PC-9 (cell line): ENCODE results near the gene KISS1. TPM values are rescaled to one million over a fixed set of nuclear protein-coding genes. Genes with fewer than 3 reads are reported as not detected.
A peak's percentile ranks its signal among the peaks of the same experiment; 100 is the strongest.

ENCODE experiments used
- BruUV-seq: library from RNA; stranded (reverse); fragments of 400-500 nt; replicated peaks from 2 replicates; lab custom pipeline; 2021; lab: Mats Ljungman, UMichigan
- CTCF ChIA-PET: fragments of 300-600 bp; sonication (Branson Sonifier 250); formaldehyde crosslinking; loops from one replicate; lab custom pipeline; 2022; ENCODE audit warnings: antibody characterized with exemption; lab: Charles Lee
- POLR2A ChIA-PET: fragments of 300-600 bp; sonication (Branson Sonifier 250); formaldehyde crosslinking; loops from one replicate; lab custom pipeline; 2022; ENCODE audit warnings: antibody characterized with exemption; ENCODE audit not compliant: unreplicated experiment; lab: Charles Lee
- DNase-seq, 2 experiments: peaks; one replicate each; pipeline versions ENCODE4 v3.0.0 to v3.0.0-alpha.2; 2015 to 2022; ENCODE audit warnings: mixed read lengths in 1 of 2
- H2AFZ ChIP-seq: fragments of 200-600 bp; sonication (generic); 2 replicates; pipeline ENCODE4 v1.8.1; 2017; ENCODE audit warnings: antibody characterized with exemption
- H3F3A ChIP-seq: fragments of 200-600 bp; sonication (generic); 2 replicates; pipeline ENCODE4 v1.8.1; 2017; ENCODE audit warnings: antibody characterized with exemption, mild to moderate bottlenecking, low read depth; ENCODE audit not compliant: insufficient read depth
- H3K27ac ChIP-seq: fragments of 200-600 bp; sonication (generic); 2 replicates; pipeline ENCODE4 v1.6.1; 2016; ENCODE audit warnings: mixed run types
- H3K27me3 ChIP-seq: fragments of 200-600 bp; sonication (generic); 2 replicates; pipeline ENCODE4 v1.6.1; 2016; ENCODE audit warnings: low read depth, mixed run types; ENCODE audit not compliant: insufficient read depth
- H3K36me3 ChIP-seq: fragments of 200-600 bp; sonication (generic); 2 replicates; pipeline ENCODE4 v1.6.1; 2016; ENCODE audit warnings: low read depth, mixed run types
- H3K4me1 ChIP-seq: fragments of 200-600 bp; sonication (generic); replicated peaks from 2 replicates; pipeline ENCODE4 v1.6.1; 2016; ENCODE audit warnings: mixed run types; ENCODE audit not compliant: insufficient read depth
- H3K4me2 ChIP-seq: fragments of 200-600 bp; sonication (generic); 2 replicates; pipeline ENCODE4 v1.6.1; 2017; ENCODE audit warnings: mixed run types
- H3K4me3 ChIP-seq: fragments of 200-600 bp; sonication (generic); 2 replicates; pipeline ENCODE4 v1.6.1; 2016; ENCODE audit warnings: mixed run types
- H3K79me2 ChIP-seq: fragments of 200-600 bp; sonication (generic); 2 replicates; pipeline ENCODE4 v1.6.1; 2017; ENCODE audit warnings: low read depth, mixed run types
- H3K9me2 ChIP-seq: fragments of 200-600 bp; sonication (generic); 2 replicates; pipeline ENCODE4 v1.8.1; 2017; ENCODE audit warnings: mild to moderate bottlenecking; ENCODE audit not compliant: insufficient read depth
- H3K9me3 ChIP-seq: fragments of 200-600 bp; sonication (generic); 2 replicates; pipeline ENCODE4 v1.8.1; 2016; ENCODE audit warnings: low read depth; ENCODE audit not compliant: insufficient read depth
- H4K20me1 ChIP-seq: fragments of 200-600 bp; sonication (generic); 2 replicates; pipeline ENCODE4 v1.8.1; 2017; ENCODE audit not compliant: insufficient read depth
- EZH2 ChIP-seq: fragments of 200-600 bp; sonication (generic); IDR thresholded peaks from 2 replicates; pipeline ENCODE4 v1.8.0; 2017; ENCODE audit warnings: antibody characterized with exemption, low read depth
- intact Hi-C: fragments of 100-400 bp; cut with micrococcal nuclease; formaldehyde crosslinking; loops from one replicate; pipeline ENCODE4 v1.10.0; 2022; ENCODE audit not compliant: unreplicated experiment
- total RNA-seq: library from RNA; stranded (reverse); gene quantifications from 2 replicates; pipeline ENCODE4 v1.2.3, GENCODE V29; 2021
- TF ChIP-seq, protein P1 (sequence below): fragments of 200-600 bp; sonication (generic); conservative IDR thresholded peaks from 2 replicates; pipeline ENCODE4 v1.6.1; 2017; ENCODE audit warnings: mixed run types, antibody characterized with exemption, mild to moderate bottlenecking, moderate library complexity

KISS1 gene
- total RNA-seq, 1 experiment from 2014 or later: 5.2 TPM

DNA sequence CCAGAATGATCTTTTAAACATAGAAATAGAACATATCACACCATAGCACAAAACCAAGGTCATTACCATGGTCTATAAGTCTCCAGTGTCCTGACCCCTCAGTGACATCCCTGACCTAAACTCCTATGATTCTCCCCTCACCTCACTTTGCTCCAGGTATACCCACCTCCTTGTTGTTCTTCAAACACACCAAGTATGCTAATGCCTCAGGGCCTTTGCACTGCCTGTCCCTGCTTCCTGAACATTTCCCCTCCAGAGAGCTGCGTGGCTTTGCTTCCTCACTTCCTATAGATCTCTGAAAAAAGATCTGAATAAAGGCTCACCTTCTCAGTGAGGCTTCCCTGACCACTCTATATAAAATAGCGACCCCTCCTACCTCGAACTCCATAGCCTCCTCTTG, 16.4 kb upstream of the KISS1 start:
- H3K9me2 ChIP-seq: no peaks in the 10 kb centered on the region
- H3K4me1 ChIP-seq: peaks cover 19% of the 10 kb centered on the region
- BruUV-seq: no TSS peak
- no peaks in the 10 kb centered on the region for H3K9me3 ChIP-seq
- TF ChIP-seq, protein P1, sequence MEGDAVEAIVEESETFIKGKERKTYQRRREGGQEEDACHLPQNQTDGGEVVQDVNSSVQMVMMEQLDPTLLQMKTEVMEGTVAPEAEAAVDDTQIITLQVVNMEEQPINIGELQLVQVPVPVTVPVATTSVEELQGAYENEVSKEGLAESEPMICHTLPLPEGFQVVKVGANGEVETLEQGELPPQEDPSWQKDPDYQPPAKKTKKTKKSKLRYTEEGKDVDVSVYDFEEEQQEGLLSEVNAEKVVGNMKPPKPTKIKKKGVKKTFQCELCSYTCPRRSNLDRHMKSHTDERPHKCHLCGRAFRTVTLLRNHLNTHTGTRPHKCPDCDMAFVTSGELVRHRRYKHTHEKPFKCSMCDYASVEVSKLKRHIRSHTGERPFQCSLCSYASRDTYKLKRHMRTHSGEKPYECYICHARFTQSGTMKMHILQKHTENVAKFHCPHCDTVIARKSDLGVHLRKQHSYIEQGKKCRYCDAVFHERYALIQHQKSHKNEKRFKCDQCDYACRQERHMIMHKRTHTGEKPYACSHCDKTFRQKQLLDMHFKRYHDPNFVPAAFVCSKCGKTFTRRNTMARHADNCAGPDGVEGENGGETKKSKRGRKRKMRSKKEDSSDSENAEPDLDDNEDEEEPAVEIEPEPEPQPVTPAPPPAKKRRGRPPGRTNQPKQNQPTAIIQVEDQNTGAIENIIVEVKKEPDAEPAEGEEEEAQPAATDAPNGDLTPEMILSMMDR: no peak
- TF ChIP-seq EZH2: no peak
- H3K79me2 ChIP-seq: peaks cover 21% of the 10 kb centered on the region
- peak overlapping the region; percentile 81 for H3K4me2 ChIP-seq
- ChIA-PET CTCF (no interaction called here), POLR2A (no interaction called here)
- H3K27me3 ChIP-seq: no peaks in the 10 kb centered on the region
- H4K20me1 ChIP-seq: no peaks in the 10 kb centered on the region
- DNase-seq: no peak
- intact Hi-C loops: loop anchor here (5.0 kb wide), 2 partner anchors 75 to 350 kb away; partner anchors contain the start of gene SNRPE
- H3K27ac ChIP-seq: no peak overlapping the region
- H2AFZ ChIP-seq: no peak overlapping the region
- H3F3A ChIP-seq: peaks cover 22% of the 10 kb centered on the region; the same call in 1 of the 2 replicates
- no peaks in the 10 kb centered on the region for H3K36me3 ChIP-seq
- H3K4me3 ChIP-seq: peak overlapping the region; percentile 58; the same call in 1 of the 2 replicates

DNA sequence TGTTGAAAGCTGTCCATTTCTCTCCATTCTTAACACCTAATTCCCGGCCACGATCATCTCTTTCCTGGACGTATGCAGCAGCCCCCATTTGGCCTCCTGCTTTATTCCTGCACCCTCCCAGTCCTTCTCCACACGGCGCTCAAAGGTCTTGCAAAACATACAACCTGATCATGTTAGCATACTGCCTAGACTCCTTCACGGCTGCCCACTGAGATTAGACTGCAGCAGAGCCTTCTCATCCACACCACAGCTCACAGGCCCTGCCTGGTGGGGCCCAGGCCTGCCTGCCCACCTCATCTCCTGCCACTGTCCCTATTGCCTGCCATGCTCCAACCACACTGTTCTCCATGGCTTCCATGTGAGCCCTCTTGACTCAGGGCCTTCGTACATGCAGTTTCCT, 14.8 kb upstream of the KISS1 start:
- POLR2A ChIA-PET: no interaction called here
- Histone ChIP-seq H2AFZ (no peak overlapping the region), H3F3A (peaks cover 20% of the 10 kb centered on the region; the same call in 1 of the 2 replicates), H3K79me2 (peaks cover 29% of the 10 kb centered on the region), H3K4me1 (peaks cover 31% of the 10 kb centered on the region), H3K4me2 (no peak overlapping the region), H3K36me3 (no peaks in the 10 kb centered on the region), H3K4me3 (no peak overlapping the region), H3K27ac (no peak overlapping the region), H3K9me3 (no peaks in the 10 kb centered on the region), H3K27me3 (no peaks in the 10 kb centered on the region), H3K9me2 (no peaks in the 10 kb centered on the region), H4K20me1 (no peaks in the 10 kb centered on the region)
- DNase-seq: no peak
- BruUV-seq: no TSS peak
- CTCF ChIA-PET: interaction anchor here (1.2 kb wide), 1 partner anchor 153 kb away, joined by 12 read pairs; no protein-coding TSS in a partner anchor
- intact Hi-C loops: loop anchor here (5.0 kb wide), 2 partner anchors 76 to 349 kb away; partner anchors contain the start of gene SNRPE
- TF ChIP-seq, protein P1: no peak
- no peak for TF ChIP-seq EZH2

DNA sequence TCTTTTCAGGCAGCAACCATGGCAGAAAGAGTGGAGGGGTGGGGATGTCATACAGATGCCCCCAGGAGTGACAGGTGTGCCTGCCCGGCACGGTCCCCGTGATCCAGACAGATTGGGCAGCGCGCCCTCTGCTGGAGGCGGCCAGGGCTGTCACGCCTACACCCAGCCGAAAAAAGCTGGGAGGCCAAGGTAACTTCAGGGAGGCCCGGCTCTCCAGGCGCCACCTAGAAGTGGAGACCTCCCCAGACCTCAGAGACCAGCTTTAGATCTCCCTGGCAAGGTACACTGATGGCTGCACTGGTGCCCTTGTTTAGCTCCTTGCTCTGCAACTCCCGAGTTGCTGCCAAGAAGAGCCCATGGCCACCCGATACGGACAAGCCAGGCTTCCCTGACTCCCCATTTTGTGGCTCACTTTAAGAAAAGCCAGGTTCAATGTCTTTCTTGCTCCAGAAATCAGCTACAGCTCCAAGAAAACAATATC, 10.9 kb upstream of the KISS1 start:
- Histone ChIP-seq H3F3A (peaks cover 17% of the 10 kb centered on the region; the same call in 1 of the 2 replicates), H3K27ac (no peak overlapping the region), H3K27me3 (no peaks in the 10 kb centered on the region), H3K36me3 (no peaks in the 10 kb centered on the region), H3K9me3 (no peaks in the 10 kb centered on the region), H3K4me1 (peaks cover 29% of the 10 kb centered on the region), H4K20me1 (no peaks in the 10 kb centered on the region), H3K4me3 (no peak overlapping the region), H3K9me2 (no peaks in the 10 kb centered on the region), H3K4me2 (peak overlapping the region; percentile 29), H2AFZ (no peak overlapping the region), H3K79me2 (peaks cover 23% of the 10 kb centered on the region; the same call in 1 of the 2 replicates)
- ChIA-PET CTCF (interaction anchor here (0.5 to 2.4 kb wide), 5 partner anchors 9 to 346 kb away, joined by 3 to 25 read pairs (median 4); partner anchors contain the start of genes ETNK2 and SNRPE), POLR2A (interaction anchor here (0.6 kb wide), 1 partner anchor 333 kb away, joined by 3 read pairs; no protein-coding TSS in a partner anchor)
- DNase-seq: peak in 1 of 2 experiments; percentile 74
- BruUV-seq: no TSS peak
- TF ChIP-seq, protein P1: peak; percentile 92
- no peak for TF ChIP-seq EZH2
- intact Hi-C loops: loop anchor here (1.0 to 2.0 kb wide), 2 partner anchors 45 to 156 kb away; no protein-coding TSS in a partner anchor
